HepG2 (cell line): ENCODE results near the gene TARBP2. TPM values are rescaled to one million over a fixed set of nuclear protein-coding genes. Genes with fewer than 3 reads are reported as not detected.

Source experiments
- ARHGAP35 ChIP-seq: sonication (generic); formaldehyde crosslinking; IDR thresholded peaks from 2 replicates; pipeline ENCODE4 v1.9.0; 2022; ENCODE audit warnings: mild to moderate bottlenecking, inconsistent platforms, moderate library complexity, missing genetic modification reagents, borderline replicate concordance
- FOXK1 ChIP-seq: sonication (generic); formaldehyde crosslinking; IDR thresholded peaks from 2 replicates; pipeline ENCODE4 v1.4.0; 2020; ENCODE audit warnings: low read depth, missing genetic modification reagents, borderline replicate concordance
- GPN1 ChIP-seq: sonication (generic); formaldehyde crosslinking; IDR thresholded peaks from 2 replicates; pipeline ENCODE4 v1.5.1; 2020; ENCODE audit warnings: missing genetic modification reagents, borderline replicate concordance
- NCOA1 ChIP-seq: sonication (generic); formaldehyde crosslinking; IDR thresholded peaks from 2 replicates; pipeline ENCODE4 v1.9.0; 2021; ENCODE audit warnings: missing genetic modification reagents
- NFYB ChIP-seq: sonication (generic); formaldehyde crosslinking; IDR thresholded peaks from 2 replicates; pipeline ENCODE4 v1.4.0; 2020; ENCODE audit warnings: missing genetic modification reagents
- NR2C2 ChIP-seq: sonication (generic); formaldehyde crosslinking; IDR thresholded peaks from 2 replicates; pipeline ENCODE4 v1.4.0; 2020; ENCODE audit warnings: missing genetic modification reagents, mild to moderate bottlenecking, moderate library complexity, borderline replicate concordance
- NR2F2 ChIP-seq: IDR thresholded peaks from 2 replicates; pipeline ENCODE4 v1.6.1; 2012; ENCODE audit warnings: low read depth, inconsistent platforms, borderline replicate concordance
- TEAD3 ChIP-seq: optimal IDR thresholded peaks from 2 replicates; pipeline ENCODE3; 2016; ENCODE audit warnings: borderline replicate concordance
- ZBTB1 ChIP-seq: sonication (generic); formaldehyde crosslinking; IDR thresholded peaks from 2 replicates; pipeline ENCODE4 v1.4.0; 2020; ENCODE audit warnings: missing genetic modification reagents, borderline replicate concordance
- ZNF879 ChIP-seq: sonication (generic); formaldehyde crosslinking; IDR thresholded peaks from 2 replicates; pipeline ENCODE4 v1.8.1; 2023; ENCODE audit warnings: missing genetic modification reagents
- polyA plus RNA-seq, 8 experiments: library from polyadenylated mRNA; depleted of rRNA in 3 of 8; stranded (reverse) in 7 of 8; unstranded in 1 of 8; fragments of >200 nt; fragmentation: Illumina TruSeq in 4 of 8; extraction: Trizol in 4 of 8; gene quantifications; 2 replicates each; pipeline versions ENCODE4 v1.2.1 to v1.2.3, GENCODE V29; 2011 to 2016; ENCODE audit warnings: low read depth in 4 of 8, missing spikeins in 1 of 8, mixed read lengths in 1 of 8; ENCODE audit not compliant: insufficient read depth in 1 of 8
- total RNA-seq, 5 experiments: library from RNA; depleted of rRNA; stranded (reverse); fragments of >200 nt; fragmentation: Illumina TruSeq; extraction: Trizol; gene quantifications; 2 replicates each; pipeline ENCODE4 v1.2.3, GENCODE V29; 2016; ENCODE audit warnings: low read depth in 1 of 5
- TF ChIP-seq, protein P1 (sequence below): sonication (generic); formaldehyde crosslinking; IDR thresholded peaks from 2 replicates; pipeline ENCODE4 v1.9.0; 2021; ENCODE audit warnings: mild to moderate bottlenecking, missing genetic modification reagents
- TF ChIP-seq, protein P2 (sequence below): sonication (generic); formaldehyde crosslinking; IDR thresholded peaks from 2 replicates; pipeline ENCODE4 v1.4.0; 2020; ENCODE audit warnings: missing genetic modification reagents, borderline replicate concordance

Gene TARBP2
- total and polyA plus RNA-seq, 2 of the 13 experiments (the other 11 are each of a cell fraction or from before 2014, with no cell fraction given), result 47.0 to 55.5 TPM

DNA sequence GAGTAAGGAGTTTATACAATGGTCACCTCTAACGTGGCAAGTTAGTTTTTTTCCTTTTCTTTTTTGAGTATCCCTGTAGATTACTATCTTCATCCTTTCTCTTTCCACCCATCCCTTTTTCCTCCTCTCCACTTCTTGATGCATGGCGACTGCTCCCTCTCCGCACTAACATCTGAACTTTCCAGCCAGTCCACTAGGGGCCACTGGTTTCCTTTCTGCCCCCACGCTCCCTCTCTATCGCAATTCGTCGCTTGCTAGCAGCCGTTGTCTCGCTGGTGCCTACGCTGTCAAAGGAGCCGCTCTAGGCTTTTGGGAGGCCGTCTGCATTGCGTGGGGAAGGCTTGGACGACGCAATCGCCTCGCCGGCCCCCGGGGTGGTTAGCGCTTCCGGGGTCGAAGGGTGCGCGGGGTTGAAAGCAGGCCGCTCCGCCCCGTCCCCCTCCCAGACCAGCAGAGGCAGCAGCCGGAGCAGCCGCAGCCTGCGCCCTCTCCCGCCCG, 49.4 kb upstream of the TARBP2 start, which contains the start of gene PCBP2 (continued):
- TF ChIP-seq, protein P1, sequence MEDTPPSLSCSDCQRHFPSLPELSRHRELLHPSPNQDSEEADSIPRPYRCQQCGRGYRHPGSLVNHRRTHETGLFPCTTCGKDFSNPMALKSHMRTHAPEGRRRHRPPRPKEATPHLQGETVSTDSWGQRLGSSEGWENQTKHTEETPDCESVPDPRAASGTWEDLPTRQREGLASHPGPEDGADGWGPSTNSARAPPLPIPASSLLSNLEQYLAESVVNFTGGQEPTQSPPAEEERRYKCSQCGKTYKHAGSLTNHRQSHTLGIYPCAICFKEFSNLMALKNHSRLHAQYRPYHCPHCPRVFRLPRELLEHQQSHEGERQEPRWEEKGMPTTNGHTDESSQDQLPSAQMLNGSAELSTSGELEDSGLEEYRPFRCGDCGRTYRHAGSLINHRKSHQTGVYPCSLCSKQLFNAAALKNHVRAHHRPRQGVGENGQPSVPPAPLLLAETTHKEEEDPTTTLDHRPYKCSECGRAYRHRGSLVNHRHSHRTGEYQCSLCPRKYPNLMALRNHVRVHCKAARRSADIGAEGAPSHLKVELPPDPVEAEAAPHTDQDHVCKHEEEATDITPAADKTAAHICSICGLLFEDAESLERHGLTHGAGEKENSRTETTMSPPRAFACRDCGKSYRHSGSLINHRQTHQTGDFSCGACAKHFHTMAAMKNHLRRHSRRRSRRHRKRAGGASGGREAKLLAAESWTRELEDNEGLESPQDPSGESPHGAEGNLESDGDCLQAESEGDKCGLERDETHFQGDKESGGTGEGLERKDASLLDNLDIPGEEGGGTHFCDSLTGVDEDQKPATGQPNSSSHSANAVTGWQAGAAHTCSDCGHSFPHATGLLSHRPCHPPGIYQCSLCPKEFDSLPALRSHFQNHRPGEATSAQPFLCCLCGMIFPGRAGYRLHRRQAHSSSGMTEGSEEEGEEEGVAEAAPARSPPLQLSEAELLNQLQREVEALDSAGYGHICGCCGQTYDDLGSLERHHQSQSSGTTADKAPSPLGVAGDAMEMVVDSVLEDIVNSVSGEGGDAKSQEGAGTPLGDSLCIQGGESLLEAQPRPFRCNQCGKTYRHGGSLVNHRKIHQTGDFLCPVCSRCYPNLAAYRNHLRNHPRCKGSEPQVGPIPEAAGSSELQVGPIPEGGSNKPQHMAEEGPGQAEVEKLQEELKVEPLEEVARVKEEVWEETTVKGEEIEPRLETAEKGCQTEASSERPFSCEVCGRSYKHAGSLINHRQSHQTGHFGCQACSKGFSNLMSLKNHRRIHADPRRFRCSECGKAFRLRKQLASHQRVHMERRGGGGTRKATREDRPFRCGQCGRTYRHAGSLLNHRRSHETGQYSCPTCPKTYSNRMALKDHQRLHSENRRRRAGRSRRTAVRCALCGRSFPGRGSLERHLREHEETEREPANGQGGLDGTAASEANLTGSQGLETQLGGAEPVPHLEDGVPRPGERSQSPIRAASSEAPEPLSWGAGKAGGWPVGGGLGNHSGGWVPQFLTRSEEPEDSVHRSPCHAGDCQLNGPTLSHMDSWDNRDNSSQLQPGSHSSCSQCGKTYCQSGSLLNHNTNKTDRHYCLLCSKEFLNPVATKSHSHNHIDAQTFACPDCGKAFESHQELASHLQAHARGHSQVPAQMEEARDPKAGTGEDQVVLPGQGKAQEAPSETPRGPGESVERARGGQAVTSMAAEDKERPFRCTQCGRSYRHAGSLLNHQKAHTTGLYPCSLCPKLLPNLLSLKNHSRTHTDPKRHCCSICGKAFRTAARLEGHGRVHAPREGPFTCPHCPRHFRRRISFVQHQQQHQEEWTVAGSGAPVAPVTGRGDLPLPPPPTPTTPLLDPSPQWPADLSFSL (CRISPR knock-in tag), result no peak
- TF ChIP-seq FOXK1 (CRISPR knock-in tag) (peak; percentile 79; the same call in 1 of the 2 replicates), ZNF879 (CRISPR knock-in tag) (no peak), NCOA1 (CRISPR knock-in tag) (no peak), NR2F2 (no peak), ZBTB1 (no peak), NR2C2 (CRISPR knock-in tag) (peak; percentile 99), NFYB (CRISPR knock-in tag) (peak; percentile 36; the same call in 1 of the 2 replicates), GPN1 (no peak), TEAD3 (CRISPR knock-in tag) (peak; percentile 82), ARHGAP35 (CRISPR knock-in tag) (no peak)
- TF ChIP-seq, protein P2, sequence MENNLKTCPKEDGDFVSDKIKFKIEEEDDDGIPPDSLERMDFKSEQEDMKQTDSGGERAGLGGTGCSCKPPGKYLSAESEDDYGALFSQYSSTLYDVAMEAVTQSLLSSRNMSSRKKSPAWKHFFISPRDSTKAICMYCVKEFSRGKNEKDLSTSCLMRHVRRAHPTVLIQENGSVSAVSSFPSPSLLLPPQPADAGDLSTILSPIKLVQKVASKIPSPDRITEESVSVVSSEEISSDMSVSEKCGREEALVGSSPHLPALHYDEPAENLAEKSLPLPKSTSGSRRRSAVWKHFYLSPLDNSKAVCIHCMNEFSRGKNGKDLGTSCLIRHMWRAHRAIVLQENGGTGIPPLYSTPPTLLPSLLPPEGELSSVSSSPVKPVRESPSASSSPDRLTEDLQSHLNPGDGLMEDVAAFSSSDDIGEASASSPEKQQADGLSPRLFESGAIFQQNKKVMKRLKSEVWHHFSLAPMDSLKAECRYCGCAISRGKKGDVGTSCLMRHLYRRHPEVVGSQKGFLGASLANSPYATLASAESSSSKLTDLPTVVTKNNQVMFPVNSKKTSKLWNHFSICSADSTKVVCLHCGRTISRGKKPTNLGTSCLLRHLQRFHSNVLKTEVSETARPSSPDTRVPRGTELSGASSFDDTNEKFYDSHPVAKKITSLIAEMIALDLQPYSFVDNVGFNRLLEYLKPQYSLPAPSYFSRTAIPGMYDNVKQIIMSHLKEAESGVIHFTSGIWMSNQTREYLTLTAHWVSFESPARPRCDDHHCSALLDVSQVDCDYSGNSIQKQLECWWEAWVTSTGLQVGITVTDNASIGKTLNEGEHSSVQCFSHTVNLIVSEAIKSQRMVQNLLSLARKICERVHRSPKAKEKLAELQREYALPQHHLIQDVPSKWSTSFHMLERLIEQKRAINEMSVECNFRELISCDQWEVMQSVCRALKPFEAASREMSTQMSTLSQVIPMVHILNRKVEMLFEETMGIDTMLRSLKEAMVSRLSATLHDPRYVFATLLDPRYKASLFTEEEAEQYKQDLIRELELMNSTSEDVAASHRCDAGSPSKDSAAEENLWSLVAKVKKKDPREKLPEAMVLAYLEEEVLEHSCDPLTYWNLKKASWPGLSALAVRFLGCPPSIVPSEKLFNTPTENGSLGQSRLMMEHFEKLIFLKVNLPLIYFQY, result no peak
